ES-I3 (cell line): Measurements from ENCODE around the gene SMCO3.
A peak's percentile ranks its signal among the peaks of the same experiment; 100 is the strongest.
"Not testable (repeated sequence)": the region's sequence is repeated elsewhere in the genome, so short reads cannot be mapped to it uniquely, and the experiment has no call there.

Experiments
- H3K36me3 ChIP-seq: 2 replicates; pipeline ENCODE4 v1.6.1; 2013; ENCODE audit warnings: mild to moderate bottlenecking, low read length, control low read depth, moderate library complexity; ENCODE audit not compliant: insufficient read depth
- H3K4me1 ChIP-seq: 2 replicates; pipeline ENCODE4 v1.6.1; 2013; ENCODE audit warnings: mild to moderate bottlenecking, control low read depth, low read length; ENCODE audit not compliant: insufficient read depth
- H3K9ac ChIP-seq: 2 replicates; pipeline ENCODE4 v1.6.1; 2013; ENCODE audit warnings: low read depth, mild to moderate bottlenecking, low read length, moderate library complexity
- H3K9me3 ChIP-seq: 2 replicates; pipeline ENCODE4 v1.6.1; 2013; ENCODE audit warnings: mild to moderate bottlenecking, low read length, moderate library complexity; ENCODE audit not compliant: control insufficient read depth, insufficient read depth

Gene SMCO3

GRCh38 chr12:14775636-14775980 lies 38.4 kb downstream of the SMCO3 start:
- Histone ChIP-seq H3K9ac (peak overlapping the region; percentile 75), H3K4me1 (peaks cover 9% of the 10 kb centered on the region)

GRCh38 chr12:14774906-14775635 lies 38.9 kb downstream of the SMCO3 start:
- peak overlapping the region; percentile 75 for H3K9ac ChIP-seq
- peaks cover 9% of the 10 kb centered on the region for H3K4me1 ChIP-seq
- no peaks in the 10 kb centered on the region for H3K36me3 ChIP-seq
- H3K9me3 ChIP-seq = no peaks in the 10 kb centered on the region

More at GRCh38 chr12:14775636-14775980, 38.4 kb downstream of the SMCO3 start:
- Histone ChIP-seq H3K9me3 (no peaks in the 10 kb centered on the region), H3K36me3 (no peaks in the 10 kb centered on the region)

- Histone ChIP-seq H3K9ac (peak overlapping the region; percentile 75), H3K36me3 (no peaks in the 10 kb centered on the region), H3K9me3 (no peaks in the 10 kb centered on the region), H3K4me1 (peaks cover 9% of the 10 kb centered on the region)
These were observed 39.7 kb downstream of the SMCO3 start for GRCh38 chr12:14774074-14774905.

- Histone ChIP-seq H3K9ac (peak overlapping the region; percentile 75), H3K9me3 (no peaks in the 10 kb centered on the region), H3K36me3 (no peaks in the 10 kb centered on the region), H3K4me1 (peaks cover 9% of the 10 kb centered on the region)
These were observed 40.3 kb downstream of the SMCO3 start for GRCh38 chr12:14773685-14774073.

GRCh38 chr12:14772946-14773345 lies 41.0 kb downstream of the SMCO3 start:
- Histone ChIP-seq H3K36me3 (no peaks in the 10 kb centered on the region), H3K9me3 (no peaks in the 10 kb centered on the region), H3K4me1 (peaks cover 9% of the 10 kb centered on the region), H3K9ac (peak overlapping the region; percentile 75)

- Histone ChIP-seq H3K36me3 (0 out of 2 replicates have a peak, but pooled peaks cover under 1% of the 10 kb centered on the region), H3K9ac (peak overlapping the region; percentile 86; the same call in 1 of the 2 replicates), H3K4me1 (no peaks in the 10 kb centered on the region), H3K9me3 (no peaks in the 10 kb centered on the region)
These were observed 42.3 kb downstream of the SMCO3 start for GRCh38 chr12:14771651-14772137.

GRCh38 chr12:14770496-14771461 lies 43.2 kb downstream of the SMCO3 start:
- Histone ChIP-seq H3K36me3 (peaks cover 4% of the 10 kb centered on the region), H3K9me3 (no peaks in the 10 kb centered on the region; the same call in 1 of the 2 replicates), H3K4me1 (no peaks in the 10 kb centered on the region), H3K9ac (peak overlapping the region; percentile 86)

GRCh38 chr12:14769969-14770495 lies 44.0 kb downstream of the SMCO3 start:
- Histone ChIP-seq H3K36me3 (peaks cover 6% of the 10 kb centered on the region), H3K9ac (peak overlapping the region; percentile 86), H3K9me3 (peaks cover 3% of the 10 kb centered on the region), H3K4me1 (no peaks in the 10 kb centered on the region)

GRCh38 chr12:14769466-14769968 lies 44.5 kb downstream of the SMCO3 start:
- Histone ChIP-seq H3K9me3 (peaks cover 3% of the 10 kb centered on the region), H3K36me3 (peaks cover 6% of the 10 kb centered on the region), H3K4me1 (no peaks in the 10 kb centered on the region), H3K9ac (peak overlapping the region; percentile 86)

- Histone ChIP-seq H3K4me1 (no peaks in the 10 kb centered on the region), H3K9ac (peak overlapping the region; percentile 86), H3K36me3 (peaks cover 6% of the 10 kb centered on the region), H3K9me3 (peaks cover 3% of the 10 kb centered on the region)
These were observed 45.1 kb downstream of the SMCO3 start for GRCh38 chr12:14768823-14769405.

- Histone ChIP-seq H3K4me1 (no peaks in the 10 kb centered on the region), H3K36me3 (peaks cover 6% of the 10 kb centered on the region), H3K9ac (no peak overlapping the region), H3K9me3 (peaks cover 3% of the 10 kb centered on the region)
These were observed 46.4 kb downstream of the SMCO3 start for GRCh38 chr12:14767617-14768016.

- H3K4me1 ChIP-seq = no peaks in the 10 kb centered on the region
- H3K9me3 ChIP-seq = peaks cover 5% of the 10 kb centered on the region
- H3K36me3 ChIP-seq = peaks cover 10% of the 10 kb centered on the region
- peak overlapping the region; percentile 14; the same call in 1 of the 2 replicates for H3K9ac ChIP-seq
These were observed 47.2 kb downstream of the SMCO3 start for GRCh38 chr12:14766649-14767215.

- H3K36me3 ChIP-seq = peaks cover 11% of the 10 kb centered on the region
- not testable (repeated sequence) for H3K9ac ChIP-seq, H3K4me1 ChIP-seq, H3K9me3 ChIP-seq
These were observed 48.0 kb downstream of the SMCO3 start for GRCh38 chr12:14766020-14766419.
